ENCODE results near the gene ASIC4. TPM values are rescaled to one million over a fixed set of nuclear protein-coding genes. Genes with fewer than 3 reads are reported as not detected.

Gene ASIC4
- total RNA-seq, 4 donors from 2014 or later = not detected

DNA sequence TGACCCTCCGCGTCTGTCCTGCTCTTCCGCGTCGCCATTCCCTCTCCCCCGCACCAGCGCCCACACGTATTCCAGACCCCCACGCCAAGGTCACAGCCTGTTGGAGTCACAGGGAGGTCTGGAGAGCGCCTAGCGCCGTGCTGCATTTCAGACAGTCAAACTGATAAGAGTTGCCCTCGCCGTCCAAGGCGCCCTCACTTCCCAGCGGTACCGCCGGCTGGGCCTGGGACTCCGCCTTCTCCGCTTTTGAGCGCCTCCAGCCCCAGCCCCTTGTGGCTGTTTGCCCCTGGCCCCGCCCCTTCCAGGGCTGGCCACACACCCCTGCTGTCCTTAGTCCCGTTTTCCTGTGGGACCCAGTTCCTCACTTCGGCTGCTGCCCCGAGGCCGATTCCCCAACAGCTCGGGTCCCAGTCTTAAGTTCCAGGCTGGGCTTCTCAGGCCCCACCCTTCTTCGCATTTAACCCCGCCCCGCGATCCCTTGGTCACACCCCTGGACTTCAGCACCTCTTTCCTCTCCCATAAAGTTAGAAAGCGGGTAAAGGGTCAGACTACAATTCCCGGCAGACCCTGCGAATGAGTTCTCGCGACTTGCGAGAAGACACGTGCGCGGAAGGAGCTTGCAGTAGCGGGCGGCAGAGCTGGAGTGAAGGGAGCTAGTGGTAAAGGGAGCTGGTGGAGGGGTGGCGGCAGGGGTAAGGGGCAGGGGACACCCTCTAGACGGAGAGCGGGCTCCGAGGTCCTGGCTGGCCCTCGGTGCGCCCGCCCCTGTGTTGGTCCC lies 15.8 kb upstream of the ASIC4 start, which contains the start of gene GMPPA:
Gene GMPPA, plus strand, starts transcription at position 612 of the 778 bp plus-strand sequence. CDS start 1,085 bp downstream, outside the sequence.
- H3K9me3 ChIP-seq = no peaks in the 10 kb centered on the region
- in situ Hi-C loops (cut with MboI; ENCODE audit: low pct_ligation_motif_present in 1 of 4, low pct_unique_long_range_greater_than_20kb in 1 of 4, low sequenced_read_pairs in 3 of 4) (no loop called here), intact Hi-C loops (cut with DNase I; ENCODE audit: low total_unique reads) (no loop called here)
- H3K36me3 ChIP-seq = no peaks in the 10 kb centered on the region
- 1% methylated on average over 47 of the region's 49 CpGs; no CpG with 5 or more reads in 1 of the 2 donors for WGBS, 2 donors (ENCODE audit: low coverage in 1 of 2)
- peak; percentile 85 for TF ChIP-seq POLR2A (IDR thresholded peaks at IDR 0.05)
- peak; percentile 20 for TF ChIP-seq EP300 (IDR thresholded peaks at IDR 0.05; ENCODE audit: low read depth)
- peak; percentile 78 to 89 (median 88) for TF ChIP-seq POLR2AphosphoS5 (IDR thresholded peaks at IDR 0.05)
- TF ChIP-seq, protein P1, sequence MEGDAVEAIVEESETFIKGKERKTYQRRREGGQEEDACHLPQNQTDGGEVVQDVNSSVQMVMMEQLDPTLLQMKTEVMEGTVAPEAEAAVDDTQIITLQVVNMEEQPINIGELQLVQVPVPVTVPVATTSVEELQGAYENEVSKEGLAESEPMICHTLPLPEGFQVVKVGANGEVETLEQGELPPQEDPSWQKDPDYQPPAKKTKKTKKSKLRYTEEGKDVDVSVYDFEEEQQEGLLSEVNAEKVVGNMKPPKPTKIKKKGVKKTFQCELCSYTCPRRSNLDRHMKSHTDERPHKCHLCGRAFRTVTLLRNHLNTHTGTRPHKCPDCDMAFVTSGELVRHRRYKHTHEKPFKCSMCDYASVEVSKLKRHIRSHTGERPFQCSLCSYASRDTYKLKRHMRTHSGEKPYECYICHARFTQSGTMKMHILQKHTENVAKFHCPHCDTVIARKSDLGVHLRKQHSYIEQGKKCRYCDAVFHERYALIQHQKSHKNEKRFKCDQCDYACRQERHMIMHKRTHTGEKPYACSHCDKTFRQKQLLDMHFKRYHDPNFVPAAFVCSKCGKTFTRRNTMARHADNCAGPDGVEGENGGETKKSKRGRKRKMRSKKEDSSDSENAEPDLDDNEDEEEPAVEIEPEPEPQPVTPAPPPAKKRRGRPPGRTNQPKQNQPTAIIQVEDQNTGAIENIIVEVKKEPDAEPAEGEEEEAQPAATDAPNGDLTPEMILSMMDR (IDR thresholded peaks at IDR 0.05) = peak in 2 of 5 experiments; percentile 19 to 35
- H3K27ac ChIP-seq = peak within 1 kb of the TSS; percentile 87 to 99 (median 95)
- DNase-seq = peak; percentile 98
- peaks cover 40% of the 10 kb centered on the region for H3K27me3 ChIP-seq
- H3K4me1 ChIP-seq = peaks cover 12 to 36% (median 26%) of the 10 kb centered on the region in 4 donors
- H3K4me3 ChIP-seq = peak within 1 kb of the TSS; percentile 57 to 88 (median 80)

DNA sequence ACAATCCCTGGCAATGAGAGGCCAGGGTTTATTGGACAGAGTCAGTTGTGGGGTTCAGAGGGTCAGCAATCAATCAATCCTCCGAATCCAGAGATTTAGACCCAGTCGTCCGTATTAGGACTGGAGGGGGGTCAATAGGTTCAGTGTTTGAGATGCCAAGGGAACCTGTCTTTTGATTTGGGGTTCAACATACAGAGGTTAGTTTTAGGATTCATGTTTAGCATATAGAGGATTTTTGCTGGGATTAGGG lies 15.3 kb upstream of the ASIC4 start:
- peak overlapping the region; percentile 87 to 99 (median 95) for H3K27ac ChIP-seq
- peaks cover 0 to 3% (median 0%) of the 10 kb centered on the region in 4 donors for H3K36me3 ChIP-seq
- intact Hi-C loops (cut with DNase I; ENCODE audit: low total_unique reads) (no loop called here), in situ Hi-C loops (cut with MboI; ENCODE audit: low pct_ligation_motif_present in 1 of 4, low pct_unique_long_range_greater_than_20kb in 1 of 4, low sequenced_read_pairs in 3 of 4) (no loop called here)
- H3K27me3 ChIP-seq = peaks cover 35% of the 10 kb centered on the region
- DNase-seq = no peak
- H3K4me1 ChIP-seq = peaks cover 12 to 36% (median 26%) of the 10 kb centered on the region in 4 donors
- TF ChIP-seq EP300 (IDR thresholded peaks at IDR 0.05; ENCODE audit: low read depth) (no peak), POLR2A (IDR thresholded peaks at IDR 0.05) (no peak), POLR2AphosphoS5 (IDR thresholded peaks at IDR 0.05) (no peak)
- TF ChIP-seq, protein P1 (IDR thresholded peaks at IDR 0.05) = no peak
- peak overlapping the region; percentile 57 to 88 (median 80) for H3K4me3 ChIP-seq
- WGBS, 2 donors (ENCODE audit: low coverage in 1 of 2) = 0% methylated on average over 3 of the region's 3 CpGs; no CpG with 5 or more reads in 1 of the 2 donors
- no peaks in the 10 kb centered on the region for H3K9me3 ChIP-seq

DNA sequence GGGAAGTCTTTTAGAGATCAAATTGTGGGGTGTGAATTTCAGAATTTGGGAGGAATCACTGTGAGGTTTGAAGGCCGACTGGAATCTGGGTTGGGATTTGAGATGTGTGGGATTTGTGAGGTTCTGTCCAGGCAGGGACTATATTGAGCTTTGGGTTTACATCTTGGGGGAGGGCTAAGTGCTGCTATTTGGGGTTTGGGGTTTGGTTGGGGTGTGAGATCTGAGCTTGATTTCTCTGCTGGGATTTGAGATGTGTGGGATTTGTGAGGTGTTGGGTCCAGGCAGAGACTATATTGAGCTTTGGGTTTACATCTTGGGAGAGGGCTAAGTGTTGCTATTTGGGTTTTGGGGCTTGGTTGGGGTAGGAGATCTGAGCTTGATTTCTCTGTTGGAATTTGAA lies 14.7 kb upstream of the ASIC4 start:
- DNase-seq = no peak
- peaks cover 12 to 36% (median 26%) of the 10 kb centered on the region in 4 donors for H3K4me1 ChIP-seq
- H3K27me3 ChIP-seq = peaks cover 29% of the 10 kb centered on the region
- intact Hi-C loops (cut with DNase I; ENCODE audit: low total_unique reads) (no loop called here), in situ Hi-C loops (cut with MboI; ENCODE audit: low pct_ligation_motif_present in 1 of 4, low pct_unique_long_range_greater_than_20kb in 1 of 4, low sequenced_read_pairs in 3 of 4) (no loop called here)
- TF ChIP-seq POLR2A (IDR thresholded peaks at IDR 0.05) = no peak
- no peak for TF ChIP-seq EP300 (IDR thresholded peaks at IDR 0.05; ENCODE audit: low read depth)
- no peak for TF ChIP-seq POLR2AphosphoS5 (IDR thresholded peaks at IDR 0.05)
- TF ChIP-seq, protein P1 (IDR thresholded peaks at IDR 0.05) = no peak
- WGBS, 2 donors (ENCODE audit: low coverage in 1 of 2) = 40 to 71% methylated on average over 1 of the region's 1 CpG
- no peaks in the 10 kb centered on the region for H3K9me3 ChIP-seq
- H3K27ac ChIP-seq = no peak overlapping the region
- H3K4me3 ChIP-seq = peak overlapping the region in 3 of 4 donors; percentile 57 to 84 (median 77)
- peaks cover 0 to 8% (median 2%) of the 10 kb centered on the region in 4 donors for H3K36me3 ChIP-seq

DNA sequence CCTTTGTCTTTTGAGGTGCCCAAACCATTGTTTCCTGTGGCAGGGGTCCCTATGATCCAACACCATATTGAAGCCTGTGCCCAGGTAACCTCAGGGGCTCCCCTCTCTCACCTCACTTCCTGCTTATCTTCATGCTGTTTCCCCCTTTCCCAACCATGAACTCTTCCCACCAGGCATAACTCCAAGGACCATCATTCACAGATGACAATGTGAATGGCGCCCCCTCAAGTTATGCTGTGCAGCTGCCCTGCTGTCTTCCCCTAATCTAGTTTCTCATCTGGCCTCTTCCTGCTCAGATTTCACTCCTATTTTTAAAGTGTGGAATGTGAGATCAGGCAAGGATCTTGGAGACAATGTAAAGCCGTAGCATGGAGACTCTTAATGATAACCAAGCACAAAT lies 14.1 kb upstream of the ASIC4 start:
- H3K4me1 ChIP-seq = peaks cover 12 to 35% (median 26%) of the 10 kb centered on the region in 4 donors
- intact Hi-C loops (cut with DNase I; ENCODE audit: low total_unique reads) = no loop called here
- H3K4me3 ChIP-seq = no peak overlapping the region
- peaks cover 0 to 8% (median 3%) of the 10 kb centered on the region in 4 donors for H3K36me3 ChIP-seq
- TF ChIP-seq POLR2A (IDR thresholded peaks at IDR 0.05) = no peak
- TF ChIP-seq, protein P1 (IDR thresholded peaks at IDR 0.05) = no peak
- TF ChIP-seq EP300 (IDR thresholded peaks at IDR 0.05; ENCODE audit: low read depth) = no peak
- TF ChIP-seq POLR2AphosphoS5 (IDR thresholded peaks at IDR 0.05) = no peak
- H3K27ac ChIP-seq = no peak overlapping the region
- DNase-seq = no peak
- in situ Hi-C loops (cut with MboI; ENCODE audit: low pct_ligation_motif_present in 1 of 4, low pct_unique_long_range_greater_than_20kb in 1 of 4, low sequenced_read_pairs in 3 of 4) = no loop called here
- no peaks in the 10 kb centered on the region for H3K9me3 ChIP-seq
- H3K27me3 ChIP-seq = peaks cover 23% of the 10 kb centered on the region
- 94 to 100% methylated on average over 1 to 2 of the region's 2 CpGs for WGBS, 2 donors (ENCODE audit: low coverage in 1 of 2)

Data from transverse colon (tissue), 4 donors.